ENCODE measurements around the gene TMEM127. TPM values are rescaled to one million over a fixed set of nuclear protein-coding genes. Genes with fewer than 3 reads are reported as not detected.
A peak's percentile ranks its signal among the peaks of the same experiment; 100 is the strongest.

Gene TMEM127
- polyA plus RNA-seq, 3 donors = 72.3 to 107 (median 78.5) TPM

- peak overlapping the region; percentile 39 to 58 for H3K27ac ChIP-seq (ENCODE audit: low read depth in 1 of 2, low read length in 2 of 2)
- H3K27me3 ChIP-seq (ENCODE audit: control insufficient read depth in 2 of 2, insufficient read depth in 2 of 2, low read length in 2 of 2) = no peaks in the 10 kb centered on the region
- Mint-ChIP-seq H3K4me3 (no peak overlapping the region), H3K36me3 (peaks cover 74 to 81% of the 10 kb centered on the region in 2 donors), H3K9me3 (no peaks in the 10 kb centered on the region), H3K4me1 (peaks cover 78% of the 10 kb centered on the region), H3K27me3 (ENCODE audit: low read depth in 3 of 3) (peaks cover 0 to 4% (median 2%) of the 10 kb centered on the region in 3 donors), H3K27ac (peak overlapping the region; percentile 42 to 77 (median 68))
- no peaks in the 10 kb centered on the region for H3K9me3 ChIP-seq (replicated peaks in 1 of 2; ENCODE audit: control insufficient read depth in 1 of 2, insufficient read depth in 1 of 2, low read length in 2 of 2)
- no peak overlapping the region for H2AFZ ChIP-seq (ENCODE audit: insufficient read depth, low read depth, low read length, poor library complexity, severe bottlenecking)
- no peak overlapping the region for H3K9ac ChIP-seq (ENCODE audit: insufficient read depth, low read length, poor library complexity, severe bottlenecking)
- 98% methylated on average over 5 of the region's 6 CpGs for WGBS (ENCODE audit: insufficient coverage)
- intact Hi-C loops (cut with micrococcal nuclease) = no loop called here
- H3K79me2 ChIP-seq (ENCODE audit: insufficient read depth, low read length) = peaks cover 72% of the 10 kb centered on the region
- H3K4me3 ChIP-seq (replicated peaks in 1 of 3; ENCODE audit: low read depth in 2 of 3, low read length in 3 of 3) = no peak overlapping the region
- peak; percentile 40 to 68 (median 46) for DNase-seq
- TF ChIP-seq, protein P1, sequence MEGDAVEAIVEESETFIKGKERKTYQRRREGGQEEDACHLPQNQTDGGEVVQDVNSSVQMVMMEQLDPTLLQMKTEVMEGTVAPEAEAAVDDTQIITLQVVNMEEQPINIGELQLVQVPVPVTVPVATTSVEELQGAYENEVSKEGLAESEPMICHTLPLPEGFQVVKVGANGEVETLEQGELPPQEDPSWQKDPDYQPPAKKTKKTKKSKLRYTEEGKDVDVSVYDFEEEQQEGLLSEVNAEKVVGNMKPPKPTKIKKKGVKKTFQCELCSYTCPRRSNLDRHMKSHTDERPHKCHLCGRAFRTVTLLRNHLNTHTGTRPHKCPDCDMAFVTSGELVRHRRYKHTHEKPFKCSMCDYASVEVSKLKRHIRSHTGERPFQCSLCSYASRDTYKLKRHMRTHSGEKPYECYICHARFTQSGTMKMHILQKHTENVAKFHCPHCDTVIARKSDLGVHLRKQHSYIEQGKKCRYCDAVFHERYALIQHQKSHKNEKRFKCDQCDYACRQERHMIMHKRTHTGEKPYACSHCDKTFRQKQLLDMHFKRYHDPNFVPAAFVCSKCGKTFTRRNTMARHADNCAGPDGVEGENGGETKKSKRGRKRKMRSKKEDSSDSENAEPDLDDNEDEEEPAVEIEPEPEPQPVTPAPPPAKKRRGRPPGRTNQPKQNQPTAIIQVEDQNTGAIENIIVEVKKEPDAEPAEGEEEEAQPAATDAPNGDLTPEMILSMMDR (IDR thresholded peaks at IDR 0.05) = no peak
- peaks cover 61 to 74% of the 10 kb centered on the region in 2 donors for H3K4me1 ChIP-seq (ENCODE audit: control insufficient read depth in 1 of 2, insufficient read depth in 2 of 2, low read length in 2 of 2)
- H4K20me1 ChIP-seq (ENCODE audit: insufficient read depth, low read length) = peaks cover 3% of the 10 kb centered on the region
- peaks cover 54 to 67% of the 10 kb centered on the region in 2 donors for H3K36me3 ChIP-seq (replicated peaks in 1 of 2; ENCODE audit: control insufficient read depth in 1 of 2, insufficient read depth in 2 of 2, low read length in 2 of 2)
- no peak overlapping the region for H3K4me2 ChIP-seq (replicated peaks; ENCODE audit: extremely low read depth, low read length, poor library complexity, severe bottlenecking)
Measured at GRCh38 chr2:96251721-96252292, 14.0 kb downstream of the TMEM127 start.

- peaks cover 0 to 4% (median 0%) of the 10 kb centered on the region in 7 donors for H3K9me3 Mint-ChIP-seq
- H3K9me3 ChIP-seq (replicated peaks in 1 of 2; ENCODE audit: control insufficient read depth in 1 of 2, insufficient read depth in 1 of 2, low read length in 2 of 2) = no peaks in the 10 kb centered on the region
- peaks cover 53 to 59% of the 10 kb centered on the region in 2 donors for H3K36me3 ChIP-seq (replicated peaks in 1 of 2; ENCODE audit: control insufficient read depth in 1 of 2, insufficient read depth in 2 of 2, low read length in 2 of 2)
- peaks cover 69 to 77% of the 10 kb centered on the region in 2 donors for H3K36me3 Mint-ChIP-seq
- peaks cover 3% of the 10 kb centered on the region for H4K20me1 ChIP-seq (ENCODE audit: insufficient read depth, low read length)
- peaks cover 63 to 74% of the 10 kb centered on the region in 2 donors for H3K4me1 ChIP-seq (ENCODE audit: control insufficient read depth in 1 of 2, insufficient read depth in 2 of 2, low read length in 2 of 2)
- H3K79me2 ChIP-seq (ENCODE audit: insufficient read depth, low read length) = peaks cover 68% of the 10 kb centered on the region
- H2AFZ ChIP-seq (ENCODE audit: insufficient read depth, low read depth, low read length, poor library complexity, severe bottlenecking) = no peak overlapping the region
- TF ChIP-seq, protein P1 (IDR thresholded peaks at IDR 0.05) = no peak
- H3K27ac ChIP-seq (ENCODE audit: low read depth in 1 of 2, low read length in 2 of 2) = peak overlapping the region in 1 of 2 donors; percentile 3
- H3K27me3 ChIP-seq (ENCODE audit: control insufficient read depth in 2 of 2, insufficient read depth in 2 of 2, low read length in 2 of 2) = no peaks in the 10 kb centered on the region
- H3K27ac Mint-ChIP-seq = peak overlapping the region in 3 of 7 donors; percentile 10 to 76 (median 47)
- peaks cover 0 to 4% (median 0%) of the 10 kb centered on the region in 3 donors for H3K27me3 Mint-ChIP-seq (ENCODE audit: low read depth in 3 of 3)
- H3K4me3 Mint-ChIP-seq = no peak overlapping the region
- no peak for DNase-seq
- H3K9ac ChIP-seq (ENCODE audit: insufficient read depth, low read length, poor library complexity, severe bottlenecking) = no peak overlapping the region
- no peak overlapping the region for H3K4me2 ChIP-seq (replicated peaks; ENCODE audit: extremely low read depth, low read length, poor library complexity, severe bottlenecking)
- intact Hi-C loops (cut with micrococcal nuclease) = no loop called here
- WGBS (ENCODE audit: insufficient coverage) = 99% methylated on average over 4 of the region's 6 CpGs
- no peak overlapping the region for H3K4me3 ChIP-seq (replicated peaks in 1 of 3; ENCODE audit: low read depth in 2 of 3, low read length in 3 of 3)
- H3K4me1 Mint-ChIP-seq = peaks cover 78% of the 10 kb centered on the region
Measured at GRCh38 chr2:96250188-96250587, 15.6 kb downstream of the TMEM127 start.

All from CD14-positive monocyte (primary cell).